Measurements from ENCODE around the gene ANTKMT.

DNA sequence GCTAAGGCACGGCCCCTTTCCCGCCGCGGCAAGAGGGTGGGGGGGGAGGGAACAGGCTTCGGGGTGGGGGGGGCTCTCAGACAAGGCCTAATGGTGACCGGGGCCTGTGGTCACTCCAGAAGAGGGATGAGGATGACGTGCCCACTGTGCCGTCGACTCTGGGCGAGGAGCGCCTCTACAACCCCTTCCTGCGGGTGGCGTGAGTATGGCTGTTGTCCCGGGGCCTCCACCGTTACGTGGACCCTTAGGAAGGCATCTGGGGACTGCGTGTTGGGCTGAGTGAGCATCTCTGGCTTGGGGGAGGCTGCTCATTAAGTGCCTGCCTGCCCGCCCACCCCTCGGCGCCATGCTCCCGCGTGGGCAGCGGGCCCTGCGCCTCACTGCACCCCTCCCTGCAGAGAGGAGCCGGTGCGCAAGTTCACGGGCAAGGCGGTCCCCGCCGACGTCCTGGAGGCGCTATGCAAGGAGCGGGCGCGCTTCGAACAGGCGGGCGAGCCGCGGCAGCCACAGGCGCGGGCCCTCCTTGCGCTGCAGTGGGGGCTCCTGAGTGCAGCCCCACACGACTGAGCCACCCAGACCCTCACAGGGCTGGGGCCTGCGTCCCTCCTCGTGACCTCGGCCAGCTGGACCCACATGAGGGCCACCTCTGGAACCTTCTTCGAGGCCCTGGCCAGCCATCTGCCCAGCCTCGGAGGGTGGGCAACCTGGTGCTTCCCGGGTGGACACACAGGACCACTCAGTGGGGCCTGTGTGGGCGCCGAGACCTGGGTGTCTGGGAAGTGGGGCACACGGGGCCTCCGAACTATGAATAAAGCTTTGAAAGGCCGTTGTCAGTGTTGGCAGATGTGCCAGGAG, 8.2 kb downstream of the ANTKMT start:
- TF ChIP-seq EP300 (IDR thresholded peaks at IDR 0.05) = no peak
- TF ChIP-seq, protein P1, sequence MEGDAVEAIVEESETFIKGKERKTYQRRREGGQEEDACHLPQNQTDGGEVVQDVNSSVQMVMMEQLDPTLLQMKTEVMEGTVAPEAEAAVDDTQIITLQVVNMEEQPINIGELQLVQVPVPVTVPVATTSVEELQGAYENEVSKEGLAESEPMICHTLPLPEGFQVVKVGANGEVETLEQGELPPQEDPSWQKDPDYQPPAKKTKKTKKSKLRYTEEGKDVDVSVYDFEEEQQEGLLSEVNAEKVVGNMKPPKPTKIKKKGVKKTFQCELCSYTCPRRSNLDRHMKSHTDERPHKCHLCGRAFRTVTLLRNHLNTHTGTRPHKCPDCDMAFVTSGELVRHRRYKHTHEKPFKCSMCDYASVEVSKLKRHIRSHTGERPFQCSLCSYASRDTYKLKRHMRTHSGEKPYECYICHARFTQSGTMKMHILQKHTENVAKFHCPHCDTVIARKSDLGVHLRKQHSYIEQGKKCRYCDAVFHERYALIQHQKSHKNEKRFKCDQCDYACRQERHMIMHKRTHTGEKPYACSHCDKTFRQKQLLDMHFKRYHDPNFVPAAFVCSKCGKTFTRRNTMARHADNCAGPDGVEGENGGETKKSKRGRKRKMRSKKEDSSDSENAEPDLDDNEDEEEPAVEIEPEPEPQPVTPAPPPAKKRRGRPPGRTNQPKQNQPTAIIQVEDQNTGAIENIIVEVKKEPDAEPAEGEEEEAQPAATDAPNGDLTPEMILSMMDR (IDR thresholded peaks at IDR 0.05) = no peak
